Measurements from ENCODE around the gene CGRRF1.

DNA sequence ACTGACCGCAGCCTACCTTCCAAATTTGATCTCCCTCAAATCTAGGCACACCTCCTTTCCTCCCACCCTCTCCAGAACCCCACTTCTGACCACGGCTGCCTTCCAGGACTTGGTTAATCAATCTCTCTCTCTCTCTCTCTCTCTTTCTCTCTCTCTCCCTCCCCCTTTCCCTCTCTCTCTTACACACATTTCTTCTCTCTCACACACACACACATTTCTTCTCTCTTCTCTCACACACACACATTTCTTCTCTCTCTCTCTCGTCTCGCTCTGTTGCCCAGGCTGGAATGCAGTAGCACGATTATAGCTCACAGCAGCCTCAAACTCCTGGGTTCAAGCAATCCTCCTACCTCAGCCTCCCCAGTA is 20.4 kb upstream of the CGRRF1 start:
- TF ChIP-seq POLR2A (IDR thresholded peaks at IDR 0.05): no peak
- TF ChIP-seq, protein P1, sequence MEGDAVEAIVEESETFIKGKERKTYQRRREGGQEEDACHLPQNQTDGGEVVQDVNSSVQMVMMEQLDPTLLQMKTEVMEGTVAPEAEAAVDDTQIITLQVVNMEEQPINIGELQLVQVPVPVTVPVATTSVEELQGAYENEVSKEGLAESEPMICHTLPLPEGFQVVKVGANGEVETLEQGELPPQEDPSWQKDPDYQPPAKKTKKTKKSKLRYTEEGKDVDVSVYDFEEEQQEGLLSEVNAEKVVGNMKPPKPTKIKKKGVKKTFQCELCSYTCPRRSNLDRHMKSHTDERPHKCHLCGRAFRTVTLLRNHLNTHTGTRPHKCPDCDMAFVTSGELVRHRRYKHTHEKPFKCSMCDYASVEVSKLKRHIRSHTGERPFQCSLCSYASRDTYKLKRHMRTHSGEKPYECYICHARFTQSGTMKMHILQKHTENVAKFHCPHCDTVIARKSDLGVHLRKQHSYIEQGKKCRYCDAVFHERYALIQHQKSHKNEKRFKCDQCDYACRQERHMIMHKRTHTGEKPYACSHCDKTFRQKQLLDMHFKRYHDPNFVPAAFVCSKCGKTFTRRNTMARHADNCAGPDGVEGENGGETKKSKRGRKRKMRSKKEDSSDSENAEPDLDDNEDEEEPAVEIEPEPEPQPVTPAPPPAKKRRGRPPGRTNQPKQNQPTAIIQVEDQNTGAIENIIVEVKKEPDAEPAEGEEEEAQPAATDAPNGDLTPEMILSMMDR (IDR thresholded peaks at IDR 0.05): no peak
- no peak for TF ChIP-seq EP300 (IDR thresholded peaks at IDR 0.05)

All from ovary (tissue), 3 donors.